Measurements from ENCODE around the gene MYO7A.

DNA sequence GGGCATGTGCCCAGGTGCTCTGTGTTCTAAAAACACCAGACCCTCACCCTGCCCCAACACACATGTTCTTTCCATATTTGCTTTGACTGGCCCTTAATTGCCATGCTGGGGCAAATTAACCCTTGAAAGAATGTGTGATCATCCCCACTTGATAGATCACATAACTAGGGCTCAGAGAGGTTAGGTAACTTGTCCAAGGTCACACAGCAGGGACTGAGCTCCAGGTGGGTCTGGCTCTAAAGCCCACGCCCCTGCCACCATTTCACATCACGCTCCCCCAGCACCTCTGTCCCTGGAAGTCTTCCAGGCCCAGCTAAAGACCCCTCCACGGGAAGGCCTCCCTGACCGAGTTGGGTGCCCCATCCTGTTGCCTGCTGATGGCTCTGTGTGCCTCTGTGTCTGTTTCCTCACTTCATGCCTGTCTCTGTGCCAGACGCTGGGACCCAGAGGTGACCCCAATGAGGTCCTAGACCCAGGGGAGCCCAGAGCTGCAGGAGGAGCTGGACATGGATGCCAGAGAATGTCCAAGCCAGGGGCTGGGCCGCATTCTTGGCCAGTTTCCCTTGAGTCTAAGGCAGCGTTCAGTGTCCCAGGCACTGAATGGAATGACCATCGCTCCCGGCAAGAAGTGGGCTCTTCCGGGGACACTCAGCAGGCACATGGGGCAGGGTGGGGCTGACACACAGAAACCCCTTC lies 79.7 kb downstream of the MYO7A start:
- TF ChIP-seq, protein P1, sequence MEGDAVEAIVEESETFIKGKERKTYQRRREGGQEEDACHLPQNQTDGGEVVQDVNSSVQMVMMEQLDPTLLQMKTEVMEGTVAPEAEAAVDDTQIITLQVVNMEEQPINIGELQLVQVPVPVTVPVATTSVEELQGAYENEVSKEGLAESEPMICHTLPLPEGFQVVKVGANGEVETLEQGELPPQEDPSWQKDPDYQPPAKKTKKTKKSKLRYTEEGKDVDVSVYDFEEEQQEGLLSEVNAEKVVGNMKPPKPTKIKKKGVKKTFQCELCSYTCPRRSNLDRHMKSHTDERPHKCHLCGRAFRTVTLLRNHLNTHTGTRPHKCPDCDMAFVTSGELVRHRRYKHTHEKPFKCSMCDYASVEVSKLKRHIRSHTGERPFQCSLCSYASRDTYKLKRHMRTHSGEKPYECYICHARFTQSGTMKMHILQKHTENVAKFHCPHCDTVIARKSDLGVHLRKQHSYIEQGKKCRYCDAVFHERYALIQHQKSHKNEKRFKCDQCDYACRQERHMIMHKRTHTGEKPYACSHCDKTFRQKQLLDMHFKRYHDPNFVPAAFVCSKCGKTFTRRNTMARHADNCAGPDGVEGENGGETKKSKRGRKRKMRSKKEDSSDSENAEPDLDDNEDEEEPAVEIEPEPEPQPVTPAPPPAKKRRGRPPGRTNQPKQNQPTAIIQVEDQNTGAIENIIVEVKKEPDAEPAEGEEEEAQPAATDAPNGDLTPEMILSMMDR (IDR thresholded peaks at IDR 0.05), result no peak
- no peak for TF ChIP-seq POLR2A (IDR thresholded peaks at IDR 0.05)

All from thyroid gland (tissue), 4 donors.